Neural progenitor cell (in vitro differentiated cells): ENCODE measurements around the gene GALNT18.

Experiments
- CTCF ChIP-seq: fragments of 200-600 bp; sonication (generic); IDR thresholded peaks from 2 replicates; pipeline ENCODE4 v1.5.1; 2017; ENCODE audit warnings: antibody characterized with exemption, mild to moderate bottlenecking
- EZH2 ChIP-seq: fragments of 200-600 bp; sonication (generic); IDR thresholded peaks from 2 replicates; pipeline ENCODE4 v1.6.1; 2017; ENCODE audit warnings: antibody characterized with exemption, mild to moderate bottlenecking, moderate library complexity

- TF ChIP-seq EZH2 (no peak), CTCF (no peak)
Measured at GRCh38 chr11:11532574-11532973, 89.2 kb downstream of the GALNT18 start.
